HG03565 (cell line): Measurements from ENCODE around the gene PRDM16.
"Not testable (repeated sequence)": the region's sequence is repeated elsewhere in the genome, so short reads cannot be mapped to it uniquely, and the experiment has no call there.

Experiments
- ATAC-seq: cut with Tn5 transposase; IDR thresholded peaks from one replicate; pipeline ENCODE4 v1.9.1; 2021; ENCODE audit warnings: mild to moderate bottlenecking, moderate library complexity; ENCODE audit not compliant: unreplicated experiment

PRDM16 gene

GRCh38 chr1:3159121-3159520, 90.1 kb downstream of the PRDM16 start:
- no peak for ATAC-seq

- ATAC-seq, result no peak
Observed at GRCh38 chr1:3159996-3160395, 91.0 kb downstream of the PRDM16 start.

DNA sequence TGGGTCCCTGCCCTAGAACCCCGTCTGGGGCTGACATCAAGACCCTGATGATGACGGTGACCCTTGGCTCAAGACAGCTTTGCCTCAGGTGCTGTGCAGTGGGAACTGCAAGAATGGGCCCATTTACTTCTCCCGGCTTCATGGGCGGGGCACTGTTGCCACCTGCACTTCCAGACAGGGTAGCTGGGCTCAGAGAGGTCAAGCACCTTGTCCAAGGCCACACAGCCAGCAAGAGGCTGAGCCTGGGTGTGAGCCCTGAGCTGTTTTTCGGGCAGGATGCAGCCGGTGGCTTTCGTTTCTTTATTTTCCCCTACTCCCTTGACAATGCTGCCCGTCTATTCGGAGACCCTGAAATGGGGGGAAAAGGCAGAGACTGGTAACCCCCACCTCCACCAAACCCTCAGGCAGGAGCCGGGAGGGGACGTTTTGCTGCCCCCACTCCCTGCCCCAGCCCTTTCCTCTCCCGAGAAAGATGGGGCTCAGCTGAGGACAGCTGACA, 91.7 kb downstream of the PRDM16 start:
- no peak for ATAC-seq

GRCh38 chr1:3161176-3161840, 92.3 kb downstream of the PRDM16 start:
- no peak for ATAC-seq

- no peak for ATAC-seq
Observed at GRCh38 chr1:3162322-3162882, 93.4 kb downstream of the PRDM16 start.

DNA sequence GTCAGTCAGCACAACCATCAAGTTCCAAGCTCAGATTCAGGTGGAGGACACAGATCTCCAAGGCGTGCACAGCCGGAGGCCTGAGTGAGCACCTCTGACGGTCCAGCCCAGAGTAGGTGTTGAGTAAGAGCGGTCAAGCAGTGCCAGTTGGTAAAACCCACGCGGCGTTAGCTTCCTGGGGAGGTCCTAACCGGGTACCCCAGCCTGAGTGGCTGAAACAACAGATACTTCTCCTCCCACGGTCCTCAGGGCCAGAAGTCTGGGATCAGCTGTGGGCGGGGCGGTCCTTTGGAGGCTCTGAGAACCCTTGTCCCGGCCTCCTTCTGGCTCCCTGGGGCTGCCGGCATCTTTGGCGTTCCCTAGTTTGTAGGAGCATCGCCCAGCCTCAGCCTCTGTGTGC, 94.4 kb downstream of the PRDM16 start:
- no peak for ATAC-seq

- ATAC-seq, result no peak
Observed at GRCh38 chr1:3164671-3165070, 95.7 kb downstream of the PRDM16 start.

DNA sequence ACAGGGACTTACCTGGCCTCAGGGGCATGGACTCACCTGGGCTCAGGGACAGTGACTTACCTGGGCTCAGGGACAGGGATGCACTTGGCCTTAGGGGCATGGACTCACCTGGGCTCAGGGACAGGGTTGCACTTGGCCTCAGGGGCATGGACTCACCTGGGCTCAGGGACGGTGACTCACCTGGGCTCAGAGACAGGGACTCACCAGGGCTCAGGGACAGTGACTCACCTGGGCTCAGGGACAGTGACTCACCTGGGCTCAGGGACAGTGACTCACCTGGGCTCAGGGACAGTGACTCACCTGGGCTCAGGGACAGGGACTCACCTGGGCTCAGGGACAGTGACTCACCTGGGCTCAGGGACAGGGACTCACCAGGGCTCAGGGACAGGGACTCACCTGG, 96.2 kb downstream of the PRDM16 start:
- not testable (repeated sequence) for ATAC-seq

DNA sequence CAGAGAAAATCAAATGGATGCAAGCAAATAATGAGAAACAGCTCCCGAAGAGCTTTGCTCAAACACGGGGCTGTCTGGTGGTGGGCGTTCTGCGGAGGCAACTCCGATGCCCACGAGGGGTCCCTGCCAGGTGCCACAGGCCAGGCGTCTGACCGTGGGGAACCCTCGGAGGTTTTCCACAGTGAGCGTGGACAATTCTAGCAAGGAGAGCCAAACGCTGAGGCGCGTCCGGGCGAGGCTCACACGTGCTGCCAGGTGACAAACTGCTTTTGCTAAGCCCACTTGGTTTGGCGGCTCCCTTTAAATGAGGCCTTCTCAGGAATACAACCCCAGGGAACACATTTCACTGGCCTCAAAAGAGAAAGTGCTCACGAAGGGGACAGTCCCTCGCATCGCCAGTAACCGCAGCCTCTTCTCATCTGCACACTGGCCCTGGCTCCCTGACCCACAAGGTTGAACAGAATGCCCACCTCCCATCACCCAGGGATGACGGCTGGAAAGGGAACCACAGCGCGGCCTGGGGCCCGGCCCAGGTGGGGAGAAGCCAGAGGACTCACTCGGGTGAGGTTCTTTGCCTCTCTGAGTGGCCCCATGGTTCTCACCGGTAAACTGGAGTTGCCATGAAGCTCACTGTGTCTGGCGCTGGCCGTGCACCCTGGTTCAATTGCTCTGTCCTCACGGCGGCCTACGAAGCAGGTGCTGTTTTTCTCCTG, 97.4 kb downstream of the PRDM16 start:
- ATAC-seq, result no peak

- ATAC-seq, result no peak
Observed at GRCh38 chr1:3167255-3167654, 98.3 kb downstream of the PRDM16 start.

- ATAC-seq, result no peak
Observed at GRCh38 chr1:3168678-3169077, 99.7 kb downstream of the PRDM16 start.

- no peak for ATAC-seq
Observed at GRCh38 chr1:3169665-3170356, 100.8 kb downstream of the PRDM16 start.

DNA sequence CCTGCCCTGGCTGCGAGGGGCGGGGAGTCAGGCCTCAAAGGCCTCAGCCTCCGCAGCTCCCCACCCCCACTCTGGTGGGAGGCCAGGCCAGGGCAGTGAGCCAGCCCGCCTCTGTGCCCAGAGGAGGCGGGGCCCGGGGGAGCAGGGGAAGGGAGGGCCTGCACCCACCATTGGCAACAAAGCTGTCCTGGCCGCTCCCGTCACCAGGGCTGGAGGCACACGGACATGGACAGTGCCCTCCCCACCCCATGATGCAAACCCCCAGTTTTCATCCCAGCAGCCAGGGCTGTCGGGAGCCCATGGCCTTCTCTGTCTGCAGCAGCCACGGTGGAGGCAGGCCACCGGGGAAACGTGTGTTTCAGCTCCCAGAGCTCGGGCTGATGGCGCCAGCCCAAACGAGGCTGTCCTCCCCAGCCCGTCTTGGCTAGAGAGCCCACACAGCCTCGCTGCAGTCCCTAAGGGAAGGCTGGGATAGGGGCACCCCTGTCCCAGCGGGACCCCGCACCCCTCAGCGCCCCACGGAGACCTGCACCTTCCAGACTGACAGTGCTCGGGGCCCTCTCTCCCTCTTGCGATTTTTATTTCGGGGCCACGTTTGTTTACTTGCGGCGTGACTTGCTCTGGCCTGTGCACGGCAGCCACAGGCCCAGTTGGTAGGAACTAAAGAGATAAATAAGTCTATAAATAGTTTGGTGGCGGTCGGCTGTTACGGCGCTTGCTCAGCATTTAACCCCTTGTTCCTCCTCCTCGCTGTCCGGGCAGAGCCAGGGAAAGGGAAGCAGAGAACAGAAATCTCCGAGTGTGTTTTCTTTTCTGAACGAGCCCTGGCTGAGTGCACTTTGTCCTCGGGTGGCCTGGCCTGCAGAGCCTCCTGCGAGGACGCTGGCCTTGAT, 101.8 kb downstream of the PRDM16 start:
- ATAC-seq, result no peak

DNA sequence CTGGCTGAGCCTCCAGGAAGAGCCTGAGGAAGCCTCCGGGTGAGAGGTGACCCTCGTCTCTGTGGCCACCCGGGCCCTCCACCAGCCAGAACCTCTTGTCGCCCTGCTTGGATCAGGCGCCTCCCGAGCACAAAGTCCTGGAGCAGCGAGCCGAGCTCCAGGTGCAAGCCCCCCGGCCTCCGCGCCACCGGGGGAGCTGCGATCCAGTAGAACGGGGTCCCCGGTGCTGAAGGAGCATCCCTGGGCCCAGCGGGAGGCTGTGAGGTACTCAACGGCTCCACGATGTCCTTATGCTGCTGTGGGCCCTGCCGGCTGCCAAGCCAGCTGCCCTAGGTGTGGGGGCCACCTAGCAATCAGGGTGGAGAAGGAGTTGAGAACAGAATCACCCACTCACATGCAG, 102.8 kb downstream of the PRDM16 start:
- no peak for ATAC-seq

- ATAC-seq, result no peak
Observed at GRCh38 chr1:3172431-3173380, 103.7 kb downstream of the PRDM16 start.

DNA sequence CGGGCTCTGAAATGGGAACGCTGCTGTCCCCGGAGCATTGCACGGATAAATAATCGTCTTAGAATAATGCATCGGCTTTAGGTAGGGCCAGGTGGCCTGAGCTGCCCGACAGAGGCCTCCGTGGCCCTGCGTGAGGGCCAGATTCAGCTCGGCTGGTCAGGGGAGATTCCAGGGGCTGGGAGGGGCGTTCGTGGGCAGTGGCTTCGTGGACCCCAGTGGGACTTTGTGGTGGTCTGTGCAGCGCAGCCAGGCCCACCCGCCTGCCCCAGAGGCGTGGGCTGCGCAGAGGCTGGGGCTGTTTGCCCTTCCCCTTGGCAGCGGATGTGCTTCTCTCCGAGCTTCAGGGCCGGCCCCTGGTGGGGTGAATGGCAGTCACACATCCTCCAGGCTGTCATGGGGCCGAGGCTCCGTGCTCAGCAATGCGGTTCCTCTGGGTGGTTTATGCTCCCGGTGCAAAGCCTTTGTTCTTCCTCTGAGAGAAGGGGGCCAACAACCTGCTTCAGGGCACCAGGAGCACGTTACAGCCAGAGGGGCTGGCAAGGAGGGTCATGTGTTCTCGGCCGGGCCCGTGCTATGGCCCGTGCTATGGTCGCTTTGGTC, 104.5 kb downstream of the PRDM16 start:
- ATAC-seq, result no peak

DNA sequence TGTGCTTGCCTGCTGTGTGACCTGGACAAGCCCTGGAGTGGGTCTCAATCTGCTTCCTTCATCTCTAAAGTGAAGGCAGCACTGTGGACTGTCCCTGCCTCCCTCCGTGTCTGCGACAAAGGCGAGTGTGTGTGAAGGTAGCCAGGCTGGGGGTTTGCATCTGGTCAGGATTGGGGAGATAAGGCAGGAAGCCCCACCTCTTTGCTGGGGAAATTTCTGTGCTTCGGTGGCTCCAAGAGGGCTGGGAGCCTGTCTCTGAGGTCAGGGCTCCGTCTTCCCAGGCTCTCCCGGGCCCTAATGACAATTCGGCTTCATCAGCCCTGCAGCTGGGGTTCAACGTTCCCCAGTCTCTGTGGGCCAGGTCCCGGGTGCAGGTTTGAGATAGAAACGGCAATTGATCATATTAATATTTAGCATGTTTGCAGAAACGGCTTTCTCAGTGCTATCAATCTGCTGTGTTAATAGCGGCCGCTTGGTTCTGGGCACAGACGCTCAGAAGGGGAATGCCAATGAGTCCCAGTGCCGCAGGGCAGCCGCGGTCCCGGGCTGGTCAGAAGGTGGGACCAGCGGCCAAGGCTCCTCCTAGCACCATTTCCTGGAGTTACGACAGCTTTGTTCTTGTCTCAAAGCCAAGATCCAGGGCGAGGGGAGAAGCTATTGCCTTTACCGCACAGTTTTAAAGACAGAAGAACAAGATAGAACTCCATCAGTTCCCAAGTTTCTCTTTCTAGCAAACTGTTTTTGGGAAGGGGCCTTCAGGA, 105.7 kb downstream of the PRDM16 start:
- ATAC-seq, result no peak

GRCh38 chr1:3175486-3175885, 106.5 kb downstream of the PRDM16 start:
- ATAC-seq, result no peak
